Mammary epithelial cell (primary cell): ENCODE data around the gene WBP2.
"Not testable (repeated sequence)": the region's sequence is repeated elsewhere in the genome, so short reads cannot be mapped to it uniquely, and the experiment has no call there.

ENCODE experiments used
- CTCF ChIP-seq, 2 donors: IDR thresholded peaks in 1 of 2; conservative IDR thresholded peaks in 1 of 2; 2 replicates each; pipeline ENCODE4 v1.5.1; 2011 to 2012; ENCODE audit warnings: inconsistent platforms in 2 of 2, low read length in 2 of 2, mild to moderate bottlenecking in 2 of 2, control low read depth in 1 of 2, low read depth in 1 of 2; ENCODE audit not compliant: insufficient read depth in 1 of 2; ENCODE audit errors: extremely low read depth in 1 of 2
- EZH2 ChIP-seq: IDR thresholded peaks from 2 replicates; pipeline ENCODE4 v1.6.1; 2012; ENCODE audit warnings: low read length, inconsistent platforms, borderline replicate concordance

DNA sequence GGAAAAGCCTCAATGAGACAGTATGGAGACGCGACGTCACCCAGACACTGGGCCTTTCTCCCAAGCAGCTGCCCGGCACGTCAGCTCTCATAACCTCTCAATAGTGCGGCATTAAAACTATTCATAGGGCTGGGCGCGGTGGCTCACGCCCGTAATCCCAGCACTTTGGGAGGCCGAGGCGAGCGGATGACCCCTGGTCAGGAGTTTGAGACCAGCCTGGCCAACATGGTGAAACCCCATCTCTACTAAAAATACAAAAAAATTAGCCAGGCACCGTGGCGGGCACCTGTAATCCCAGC, 3.5 kb downstream of the WBP2 start:
- TF ChIP-seq CTCF (conservative IDR thresholded peaks at IDR 0.05 in 1 of 2, IDR thresholded peaks at IDR 0.05 in 1 of 2; ENCODE audit: extremely low read depth in 1 of 2, insufficient read depth in 1 of 2, low read depth in 1 of 2, low read length in 2 of 2); EZH2: not testable (repeated sequence)
